ENCODE results near the gene AGMO.

The AGMO gene

GRCh38 chr7:15326044-15326644, 235.7 kb downstream of the AGMO start:
- H3K9ac ChIP-seq (ENCODE audit: low read length), result no peak overlapping the region
- H2AFZ ChIP-seq (ENCODE audit: low read length), result no peak overlapping the region
- H3K27ac ChIP-seq (ENCODE audit: low read length), result no peak overlapping the region
- no peaks in the 10 kb centered on the region for H3F3A ChIP-seq (ENCODE audit: insufficient read depth, low read length)
- no peaks in the 10 kb centered on the region for H3K4me1 ChIP-seq (ENCODE audit: low read length)
- TF ChIP-seq, protein P1, sequence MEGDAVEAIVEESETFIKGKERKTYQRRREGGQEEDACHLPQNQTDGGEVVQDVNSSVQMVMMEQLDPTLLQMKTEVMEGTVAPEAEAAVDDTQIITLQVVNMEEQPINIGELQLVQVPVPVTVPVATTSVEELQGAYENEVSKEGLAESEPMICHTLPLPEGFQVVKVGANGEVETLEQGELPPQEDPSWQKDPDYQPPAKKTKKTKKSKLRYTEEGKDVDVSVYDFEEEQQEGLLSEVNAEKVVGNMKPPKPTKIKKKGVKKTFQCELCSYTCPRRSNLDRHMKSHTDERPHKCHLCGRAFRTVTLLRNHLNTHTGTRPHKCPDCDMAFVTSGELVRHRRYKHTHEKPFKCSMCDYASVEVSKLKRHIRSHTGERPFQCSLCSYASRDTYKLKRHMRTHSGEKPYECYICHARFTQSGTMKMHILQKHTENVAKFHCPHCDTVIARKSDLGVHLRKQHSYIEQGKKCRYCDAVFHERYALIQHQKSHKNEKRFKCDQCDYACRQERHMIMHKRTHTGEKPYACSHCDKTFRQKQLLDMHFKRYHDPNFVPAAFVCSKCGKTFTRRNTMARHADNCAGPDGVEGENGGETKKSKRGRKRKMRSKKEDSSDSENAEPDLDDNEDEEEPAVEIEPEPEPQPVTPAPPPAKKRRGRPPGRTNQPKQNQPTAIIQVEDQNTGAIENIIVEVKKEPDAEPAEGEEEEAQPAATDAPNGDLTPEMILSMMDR (IDR thresholded peaks at IDR 0.05; ENCODE audit: low read length), result peak; percentile 57
- no peak for TF ChIP-seq EZH2 (optimal IDR thresholded peaks at IDR 0.05; ENCODE audit: low read depth, low read length)
- no peak for TF ChIP-seq EZH2phosphoT487 (IDR thresholded peaks at IDR 0.05; ENCODE audit: low read length)
- H3K9me3 ChIP-seq (replicated peaks; ENCODE audit: insufficient read depth, low read length), result no peaks in the 10 kb centered on the region
- H4K20me1 ChIP-seq (ENCODE audit: insufficient read depth, low read length), result no peaks in the 10 kb centered on the region
- no peak overlapping the region for H3K4me2 ChIP-seq (ENCODE audit: low read depth, low read length)
- H3K27me3 ChIP-seq (replicated peaks; ENCODE audit: insufficient read depth, low read length), result no peaks in the 10 kb centered on the region
- no peaks in the 10 kb centered on the region for H3K36me3 ChIP-seq (replicated peaks; ENCODE audit: insufficient read depth, low read length)
- H3K4me3 ChIP-seq (ENCODE audit: low read length), result no peak overlapping the region
- no peaks in the 10 kb centered on the region for H3K9me2 ChIP-seq (replicated peaks; ENCODE audit: insufficient read depth, low read length)
- DNase-seq, result peak; percentile 39
- no peaks in the 10 kb centered on the region for H3K79me2 ChIP-seq (ENCODE audit: low read length)

- no peaks in the 10 kb centered on the region for H4K20me1 ChIP-seq (ENCODE audit: insufficient read depth, low read length)
- H3K36me3 ChIP-seq (replicated peaks; ENCODE audit: insufficient read depth, low read length), result no peaks in the 10 kb centered on the region
- H3K27ac ChIP-seq (ENCODE audit: low read length), result no peak overlapping the region
- H3K4me1 ChIP-seq (ENCODE audit: low read length), result no peaks in the 10 kb centered on the region
- H3K9me3 ChIP-seq (replicated peaks; ENCODE audit: insufficient read depth, low read length), result no peaks in the 10 kb centered on the region
- no peaks in the 10 kb centered on the region for H3K79me2 ChIP-seq (ENCODE audit: low read length)
- no peaks in the 10 kb centered on the region for H3F3A ChIP-seq (ENCODE audit: insufficient read depth, low read length)
- no peak overlapping the region for H3K4me3 ChIP-seq (ENCODE audit: low read length)
- no peak overlapping the region for H3K9ac ChIP-seq (ENCODE audit: low read length)
- H3K9me2 ChIP-seq (replicated peaks; ENCODE audit: insufficient read depth, low read length), result no peaks in the 10 kb centered on the region
- H3K27me3 ChIP-seq (replicated peaks; ENCODE audit: insufficient read depth, low read length), result no peaks in the 10 kb centered on the region
- H2AFZ ChIP-seq (ENCODE audit: low read length), result no peak overlapping the region
- no peak for DNase-seq
- no peak for TF ChIP-seq EZH2 (optimal IDR thresholded peaks at IDR 0.05; ENCODE audit: low read depth, low read length)
- TF ChIP-seq, protein P1 (IDR thresholded peaks at IDR 0.05; ENCODE audit: low read length), result no peak
- no peak for TF ChIP-seq EZH2phosphoT487 (IDR thresholded peaks at IDR 0.05; ENCODE audit: low read length)
- no peak overlapping the region for H3K4me2 ChIP-seq (ENCODE audit: low read depth, low read length)
Observed at GRCh38 chr7:15323550-15323949, 238.3 kb downstream of the AGMO start.

- H3K4me1 ChIP-seq (ENCODE audit: low read length), result no peaks in the 10 kb centered on the region
- H3K9me3 ChIP-seq (replicated peaks; ENCODE audit: insufficient read depth, low read length), result no peaks in the 10 kb centered on the region
- H3K4me2 ChIP-seq (ENCODE audit: low read depth, low read length), result no peak overlapping the region
- H3K9me2 ChIP-seq (replicated peaks; ENCODE audit: insufficient read depth, low read length), result no peaks in the 10 kb centered on the region
- TF ChIP-seq EZH2 (optimal IDR thresholded peaks at IDR 0.05; ENCODE audit: low read depth, low read length) (no peak), EZH2phosphoT487 (IDR thresholded peaks at IDR 0.05; ENCODE audit: low read length) (no peak)
- TF ChIP-seq, protein P1 (IDR thresholded peaks at IDR 0.05; ENCODE audit: low read length), result no peak
- no peak overlapping the region for H3K27ac ChIP-seq (ENCODE audit: low read length)
- no peaks in the 10 kb centered on the region for H3K79me2 ChIP-seq (ENCODE audit: low read length)
- no peak overlapping the region for H2AFZ ChIP-seq (ENCODE audit: low read length)
- H3K27me3 ChIP-seq (replicated peaks; ENCODE audit: insufficient read depth, low read length), result no peaks in the 10 kb centered on the region
- H3F3A ChIP-seq (ENCODE audit: insufficient read depth, low read length), result no peaks in the 10 kb centered on the region
- no peak overlapping the region for H3K4me3 ChIP-seq (ENCODE audit: low read length)
- no peaks in the 10 kb centered on the region for H4K20me1 ChIP-seq (ENCODE audit: insufficient read depth, low read length)
- no peaks in the 10 kb centered on the region for H3K36me3 ChIP-seq (replicated peaks; ENCODE audit: insufficient read depth, low read length)
- no peak overlapping the region for H3K9ac ChIP-seq (ENCODE audit: low read length)
- no peak for DNase-seq
Observed at GRCh38 chr7:15317215-15317614, 244.6 kb downstream of the AGMO start.
